Subcutaneous abdominal adipose tissue (tissue), 5 donors: ENCODE measurements around the gene SLC25A21.

Experiments
- H3K27ac ChIP-seq: one replicate; pipeline ENCODE4 v1.7.0; 2013; ENCODE audit warnings: low read depth, mild to moderate bottlenecking, inconsistent platforms, low read length, moderate library complexity
- H3K27me3 ChIP-seq, 5 donors: one replicate each; pipeline ENCODE4 v1.7.0; 2013; ENCODE audit warnings: low read length in 5 of 5, inconsistent platforms in 1 of 5; ENCODE audit not compliant: control insufficient read depth in 5 of 5, insufficient read depth in 4 of 5
- H3K36me3 ChIP-seq, 5 donors: one replicate each; pipeline ENCODE4 v1.7.0; 2013; ENCODE audit warnings: low read length in 5 of 5; ENCODE audit not compliant: control insufficient read depth in 5 of 5, insufficient read depth in 5 of 5
- H3K4me1 ChIP-seq, 5 donors: one replicate each; pipeline ENCODE4 v1.7.0; 2013; ENCODE audit warnings: low read length in 5 of 5, mild to moderate bottlenecking in 3 of 5, moderate library complexity in 1 of 5; ENCODE audit not compliant: control insufficient read depth in 5 of 5, insufficient read depth in 5 of 5
- H3K4me3 ChIP-seq, 5 donors: one replicate each; pipeline ENCODE4 v1.7.0; 2013; ENCODE audit warnings: low read length in 5 of 5, low read depth in 1 of 5
- H3K9ac ChIP-seq, 5 donors: one replicate each; pipeline ENCODE4 v1.7.0; 2013; ENCODE audit warnings: low read length in 5 of 5, mild to moderate bottlenecking in 4 of 5, moderate library complexity in 3 of 5
- H3K9me3 ChIP-seq, 5 donors: one replicate each; pipeline ENCODE4 v1.7.0; 2013; ENCODE audit warnings: low read length in 5 of 5; ENCODE audit not compliant: control insufficient read depth in 5 of 5
- donor health status: healthy.
- donor health status: healthy.
- donor health status: healthy.
- donor health status: healthy.
- donor health status: healthy.

The SLC25A21 gene

GRCh38 chr14:36771028-36771640 is 401.3 kb downstream of the SLC25A21 start:
- Histone ChIP-seq H3K9me3 (no peaks in the 10 kb centered on the region), H3K27me3 (no peaks in the 10 kb centered on the region), H3K4me1 (peaks cover 0 to 5% (median 0%) of the 10 kb centered on the region in 5 donors), H3K9ac (no peak overlapping the region), H3K36me3 (no peaks in the 10 kb centered on the region), H3K4me3 (no peak overlapping the region), H3K27ac (no peak overlapping the region)

- H3K27ac ChIP-seq, result no peak overlapping the region
- H3K36me3 ChIP-seq, result no peaks in the 10 kb centered on the region
- H3K9ac ChIP-seq, result no peak overlapping the region
- no peaks in the 10 kb centered on the region for H3K9me3 ChIP-seq
- peaks cover 0 to 5% (median 0%) of the 10 kb centered on the region in 5 donors for H3K4me1 ChIP-seq
- H3K4me3 ChIP-seq, result no peak overlapping the region
- no peaks in the 10 kb centered on the region for H3K27me3 ChIP-seq
Observed at GRCh38 chr14:36768638-36769337, 403.6 kb downstream of the SLC25A21 start.

DNA sequence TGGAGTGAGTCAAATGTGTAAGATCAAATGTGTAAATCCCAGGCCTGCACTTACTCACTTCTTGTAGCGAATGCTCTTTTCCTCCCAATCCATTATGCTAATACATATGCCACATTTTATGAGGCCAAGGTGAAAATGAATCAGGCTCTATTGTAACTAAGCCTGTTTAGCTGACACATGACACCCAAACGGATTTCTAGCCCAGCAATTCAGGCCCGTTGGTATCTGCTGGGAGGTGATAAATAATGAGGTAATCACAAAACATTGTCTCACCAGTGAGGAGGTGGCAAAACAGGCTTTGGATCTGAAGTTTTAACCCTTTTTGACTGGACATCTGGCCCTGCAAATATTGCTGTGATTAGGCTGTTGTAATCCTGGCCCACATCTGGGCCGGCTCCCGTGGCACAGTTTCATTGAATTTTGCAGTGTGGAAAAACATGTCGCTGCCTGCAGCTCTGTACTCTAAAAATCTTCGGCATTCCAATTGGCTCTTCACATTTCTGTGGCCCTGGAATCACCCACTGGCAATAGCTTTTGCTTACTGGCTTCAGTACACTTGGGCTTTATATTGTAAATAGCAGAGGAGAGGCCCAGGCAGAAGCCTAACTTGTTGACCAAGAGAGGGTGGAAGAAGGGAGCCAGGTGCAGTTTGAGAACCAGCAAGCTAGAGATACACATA is 404.7 kb downstream of the SLC25A21 start:
- Histone ChIP-seq H3K27ac (no peak overlapping the region), H3K4me3 (no peak overlapping the region), H3K36me3 (no peaks in the 10 kb centered on the region), H3K9me3 (no peaks in the 10 kb centered on the region), H3K4me1 (peaks cover 0 to 5% (median 0%) of the 10 kb centered on the region in 5 donors), H3K9ac (peak overlapping the region in 1 of 5 donors; percentile 20), H3K27me3 (no peaks in the 10 kb centered on the region)

GRCh38 chr14:36766974-36767373 is 405.4 kb downstream of the SLC25A21 start:
- no peak overlapping the region for H3K27ac ChIP-seq
- H3K4me1 ChIP-seq, result peaks cover 0 to 5% (median 0%) of the 10 kb centered on the region in 5 donors
- H3K36me3 ChIP-seq, result no peaks in the 10 kb centered on the region
- no peaks in the 10 kb centered on the region for H3K9me3 ChIP-seq
- no peak overlapping the region for H3K4me3 ChIP-seq
- no peak overlapping the region for H3K9ac ChIP-seq
- no peaks in the 10 kb centered on the region for H3K27me3 ChIP-seq

GRCh38 chr14:36757734-36758601 is 414.4 kb downstream of the SLC25A21 start:
- H3K9ac ChIP-seq, result no peak overlapping the region
- no peak overlapping the region for H3K27ac ChIP-seq
- no peaks in the 10 kb centered on the region for H3K4me1 ChIP-seq

GRCh38 chr14:36756226-36756625 is 416.2 kb downstream of the SLC25A21 start:
- H3K4me1 ChIP-seq, result no peaks in the 10 kb centered on the region
- no peak overlapping the region for H3K4me3 ChIP-seq
- no peak overlapping the region for H3K27ac ChIP-seq
- no peaks in the 10 kb centered on the region for H3K27me3 ChIP-seq
- H3K9ac ChIP-seq, result no peak overlapping the region
- H3K9me3 ChIP-seq, result no peaks in the 10 kb centered on the region
- H3K36me3 ChIP-seq, result no peaks in the 10 kb centered on the region

More at GRCh38 chr14:36757734-36758601, 414.4 kb downstream of the SLC25A21 start:
- Histone ChIP-seq H3K36me3 (no peaks in the 10 kb centered on the region), H3K27me3 (no peaks in the 10 kb centered on the region), H3K4me3 (no peak overlapping the region), H3K9me3 (no peaks in the 10 kb centered on the region)

- Histone ChIP-seq H3K4me1 (no peaks in the 10 kb centered on the region), H3K4me3 (no peak overlapping the region), H3K9ac (no peak overlapping the region), H3K9me3 (no peaks in the 10 kb centered on the region), H3K36me3 (no peaks in the 10 kb centered on the region), H3K27me3 (no peaks in the 10 kb centered on the region), H3K27ac (no peak overlapping the region)
Observed at GRCh38 chr14:36755756-36756155, 416.6 kb downstream of the SLC25A21 start.

- no peak overlapping the region for H3K27ac ChIP-seq
- no peaks in the 10 kb centered on the region for H3K4me1 ChIP-seq
- no peak overlapping the region for H3K9ac ChIP-seq
- H3K4me3 ChIP-seq, result no peak overlapping the region
- no peaks in the 10 kb centered on the region for H3K9me3 ChIP-seq
- H3K27me3 ChIP-seq, result peaks cover 0 to 2% (median 0%) of the 10 kb centered on the region in 5 donors
- no peaks in the 10 kb centered on the region for H3K36me3 ChIP-seq
Observed at GRCh38 chr14:36751920-36752319, 420.5 kb downstream of the SLC25A21 start.

- Histone ChIP-seq H3K27me3 (peaks cover 0 to 2% (median 0%) of the 10 kb centered on the region in 5 donors), H3K4me3 (no peak overlapping the region), H3K27ac (no peak overlapping the region), H3K4me1 (no peaks in the 10 kb centered on the region), H3K36me3 (no peaks in the 10 kb centered on the region), H3K9ac (no peak overlapping the region), H3K9me3 (no peaks in the 10 kb centered on the region)
Observed at GRCh38 chr14:36751106-36751505, 421.3 kb downstream of the SLC25A21 start.
